Measurements from ENCODE around the gene CITED2. TPM values are rescaled to one million over a fixed set of nuclear protein-coding genes. Genes with fewer than 3 reads are reported as not detected.

CITED2 gene
- total RNA-seq, 1 experiment from 2014 or later = 110 TPM

DNA sequence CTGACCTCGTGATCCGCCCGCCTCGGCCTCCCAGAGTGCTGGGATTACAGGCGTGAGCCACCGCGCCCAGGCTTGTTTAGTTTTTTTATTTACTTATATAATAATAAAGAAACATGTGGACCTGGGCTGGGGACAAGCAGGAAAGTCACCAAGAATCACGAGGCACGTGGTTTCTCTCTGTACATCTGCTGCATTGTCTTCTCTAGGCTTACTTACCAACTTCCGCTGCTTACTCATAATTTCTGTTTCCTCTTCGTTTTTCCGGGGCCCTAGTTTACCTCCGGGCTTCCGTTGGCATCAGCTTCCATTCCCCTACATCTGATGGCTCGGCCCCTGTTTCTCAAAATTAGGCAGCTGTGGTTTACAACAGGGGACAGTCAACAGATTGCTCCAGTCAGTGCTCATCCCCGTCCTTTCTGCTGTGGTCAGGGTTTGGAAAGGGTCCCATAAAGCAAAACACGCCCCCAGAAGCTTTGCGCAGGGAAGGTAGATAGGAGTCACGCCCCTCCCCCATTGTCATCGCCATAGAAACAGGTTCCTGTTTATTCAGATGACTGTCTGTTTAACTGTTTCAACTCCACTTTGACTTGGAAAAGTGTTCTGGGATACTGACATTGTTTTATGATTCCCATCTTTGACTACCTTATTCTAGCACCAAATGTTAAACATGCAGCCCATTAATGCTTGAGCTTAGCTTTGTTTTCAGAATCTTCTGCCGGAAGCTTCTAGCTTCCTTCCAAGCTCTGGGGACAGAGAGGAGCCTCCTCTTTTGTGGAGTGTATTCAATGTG, 50.7 kb downstream of the CITED2 start:
- H3K27me3 ChIP-seq (ENCODE audit: insufficient read depth, low read length) = no peaks in the 10 kb centered on the region
- H4K91ac ChIP-seq (ENCODE audit: insufficient read length, low read depth, low read length) = no peak overlapping the region
- H4K20me1 ChIP-seq (ENCODE audit: control insufficient read depth, insufficient read depth, insufficient read length) = no peaks in the 10 kb centered on the region
- H3K18ac ChIP-seq (ENCODE audit: insufficient read length, low read depth, low read length) = peak overlapping the region; percentile 81
- peak; percentile 70 for DNase-seq
- no peaks in the 10 kb centered on the region for H3K23me2 ChIP-seq (ENCODE audit: insufficient read length, low read depth, low read length, poor library complexity, severe bottlenecking)
- TF ChIP-seq, protein P1, sequence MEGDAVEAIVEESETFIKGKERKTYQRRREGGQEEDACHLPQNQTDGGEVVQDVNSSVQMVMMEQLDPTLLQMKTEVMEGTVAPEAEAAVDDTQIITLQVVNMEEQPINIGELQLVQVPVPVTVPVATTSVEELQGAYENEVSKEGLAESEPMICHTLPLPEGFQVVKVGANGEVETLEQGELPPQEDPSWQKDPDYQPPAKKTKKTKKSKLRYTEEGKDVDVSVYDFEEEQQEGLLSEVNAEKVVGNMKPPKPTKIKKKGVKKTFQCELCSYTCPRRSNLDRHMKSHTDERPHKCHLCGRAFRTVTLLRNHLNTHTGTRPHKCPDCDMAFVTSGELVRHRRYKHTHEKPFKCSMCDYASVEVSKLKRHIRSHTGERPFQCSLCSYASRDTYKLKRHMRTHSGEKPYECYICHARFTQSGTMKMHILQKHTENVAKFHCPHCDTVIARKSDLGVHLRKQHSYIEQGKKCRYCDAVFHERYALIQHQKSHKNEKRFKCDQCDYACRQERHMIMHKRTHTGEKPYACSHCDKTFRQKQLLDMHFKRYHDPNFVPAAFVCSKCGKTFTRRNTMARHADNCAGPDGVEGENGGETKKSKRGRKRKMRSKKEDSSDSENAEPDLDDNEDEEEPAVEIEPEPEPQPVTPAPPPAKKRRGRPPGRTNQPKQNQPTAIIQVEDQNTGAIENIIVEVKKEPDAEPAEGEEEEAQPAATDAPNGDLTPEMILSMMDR (conservative IDR thresholded peaks at IDR 0.05) = no peak
- no peak overlapping the region for H3K4ac ChIP-seq (ENCODE audit: low read depth, low read length)
- Mint-ChIP-seq H3K4me1 (peaks cover 6 to 9% of the 10 kb centered on the region in 2 experiments), H3K27ac (peak overlapping the region in 2 of 3 experiments; percentile 79 to 92; a peak in 5 of 7 replicates), H3K9me3 (0 out of 5 replicates have a peak, but pooled peaks cover 0 to 2% of the 10 kb centered on the region in 2 experiments), H3K27me3 (ENCODE audit: low read depth) (no peaks in the 10 kb centered on the region), H3K36me3 (ENCODE audit: insufficient read depth in 1 of 3, low read depth in 3 of 3) (peaks cover 0 to 4% (median 2%) of the 10 kb centered on the region in 3 experiments; a peak in 4 of 7 replicates), H3K4me3 (peak overlapping the region; percentile 3 to 7; a peak in 2 of 5 replicates)
- H3K23ac ChIP-seq (ENCODE audit: insufficient read length, low read depth, low read length) = no peak overlapping the region
- no peak overlapping the region for H3K27ac ChIP-seq (ENCODE audit: insufficient read length, low read depth, low read length)
- peak overlapping the region; percentile 62; the same call in 1 of the 2 replicates for H3K14ac ChIP-seq (ENCODE audit: insufficient read depth, low read length)
- H3K4me1 ChIP-seq (ENCODE audit: insufficient read depth, low read length) = peaks cover 3% of the 10 kb centered on the region; the same call in 1 of the 2 replicates
- no peak overlapping the region for H2BK12ac ChIP-seq (ENCODE audit: insufficient read length, low read depth, low read length)
- H2BK120ac ChIP-seq (ENCODE audit: low read depth, low read length, poor library complexity, severe bottlenecking) = peak overlapping the region; percentile 96
- no peak overlapping the region for H2BK5ac ChIP-seq (ENCODE audit: insufficient read length, low read length)
- peak overlapping the region; percentile 5 for H3T11ph ChIP-seq (ENCODE audit: low read length)
- no peak overlapping the region for H3K56ac ChIP-seq (ENCODE audit: insufficient read length, low read depth, low read length)
- no peak overlapping the region for H3K4me2 ChIP-seq (ENCODE audit: insufficient read depth, insufficient read length, low read length)
- no peak overlapping the region for H3K9ac ChIP-seq (ENCODE audit: extremely low read depth, insufficient read length, low read length)
- no peak overlapping the region for H4K8ac ChIP-seq (replicated peaks; ENCODE audit: insufficient read length, low read depth, low read length)
- H3K9me3 ChIP-seq (ENCODE audit: control insufficient read depth, low read depth, low read length) = no peaks in the 10 kb centered on the region
- no peaks in the 10 kb centered on the region for H3K79me1 ChIP-seq (ENCODE audit: insufficient read depth, low read depth, low read length, poor library complexity, severe bottlenecking)
- WGBS (ENCODE audit: extremely low coverage, insufficient read length, low lambda C conversion rate) = no CpG with 5 or more reads among the region's 21 CpGs
- H2BK20ac ChIP-seq (ENCODE audit: low read depth, low read length, poor library complexity, severe bottlenecking) = no peak overlapping the region
- no peak overlapping the region for H2AFZ ChIP-seq (ENCODE audit: low read length)
- H4K5ac ChIP-seq (ENCODE audit: insufficient read length, low read depth, low read length) = no peak overlapping the region
- no peaks in the 10 kb centered on the region for H3K79me2 ChIP-seq (ENCODE audit: insufficient read depth, low read length)
- no peak overlapping the region for H2AK5ac ChIP-seq (ENCODE audit: insufficient read length, low read length)
- H2BK15ac ChIP-seq (ENCODE audit: low read depth, low read length) = no peak overlapping the region

Other genes with a start within 250 kb of the CITED2 start
- gene HECA, start 239.6 kb downstream of the CITED2 start, total RNA-seq (2021) = 4.8 and 5.0 TPM in 2 replicates
- 0.04 TPM in 1 of 2 replicates, not detected in the other for gene TXLNB, start 82.7 kb downstream of the CITED2 start, total RNA-seq (2021)